HG03565 (cell line): ENCODE results near the gene PHF1.
"Not testable (repeated sequence)": the region's sequence is repeated elsewhere in the genome, so short reads cannot be mapped to it uniquely, and the experiment has no call there.

Experiments
- ATAC-seq: cut with Tn5 transposase; IDR thresholded peaks from one replicate; pipeline ENCODE4 v1.9.1; 2021; ENCODE audit warnings: mild to moderate bottlenecking, moderate library complexity; ENCODE audit not compliant: unreplicated experiment

Gene PHF1

DNA sequence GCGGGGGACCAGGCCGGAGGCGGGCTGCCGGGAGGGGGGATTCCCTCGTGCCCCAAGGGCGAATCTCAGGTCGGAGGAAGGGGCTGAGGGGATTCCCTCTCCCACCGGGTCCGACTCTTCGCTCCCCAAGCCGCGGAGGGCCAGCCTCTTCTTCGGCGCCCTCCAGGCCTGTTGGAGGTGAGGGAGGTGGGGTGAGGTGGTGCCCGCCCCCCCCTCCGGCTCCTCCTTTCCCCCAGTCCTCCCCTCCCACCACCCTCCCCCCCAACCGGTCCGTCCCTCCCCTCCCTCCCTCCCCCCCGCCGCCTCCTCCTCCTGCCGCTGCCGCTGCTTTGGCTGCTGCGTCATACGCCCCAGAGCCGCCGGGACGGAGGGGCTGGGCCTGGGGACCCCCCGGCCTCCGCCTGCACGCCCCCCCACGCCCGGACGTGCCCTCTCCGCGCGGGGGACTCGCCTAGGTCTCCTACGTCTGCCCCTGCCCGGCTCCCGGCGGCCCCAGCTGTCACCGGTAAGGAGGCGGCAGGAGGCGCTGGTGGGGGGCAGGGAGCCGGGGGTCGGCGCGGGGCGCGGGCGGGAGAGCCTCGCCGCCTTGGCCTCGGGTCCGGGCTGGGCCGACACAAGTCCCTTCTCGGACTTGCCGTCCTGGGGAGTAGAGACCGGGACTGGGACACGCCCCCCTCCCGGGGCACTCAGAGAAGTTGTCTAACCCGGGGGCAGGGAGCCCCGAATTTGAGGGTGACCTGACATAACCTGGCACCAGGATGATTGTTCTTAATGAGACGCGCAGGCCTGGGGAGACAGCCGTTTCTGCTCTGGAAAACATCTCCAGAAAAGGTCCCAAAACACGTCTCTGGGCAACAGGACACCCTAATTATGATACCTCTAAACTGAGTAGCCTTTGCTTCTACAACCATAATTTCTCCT is at the start of gene PHF1:
Gene PHF1 (plus strand): TSS at position 304 of the 921 bp plus-strand sequence. CDS start 1,250 bp downstream, outside the sequence.
- peak; percentile 29 for ATAC-seq

DNA sequence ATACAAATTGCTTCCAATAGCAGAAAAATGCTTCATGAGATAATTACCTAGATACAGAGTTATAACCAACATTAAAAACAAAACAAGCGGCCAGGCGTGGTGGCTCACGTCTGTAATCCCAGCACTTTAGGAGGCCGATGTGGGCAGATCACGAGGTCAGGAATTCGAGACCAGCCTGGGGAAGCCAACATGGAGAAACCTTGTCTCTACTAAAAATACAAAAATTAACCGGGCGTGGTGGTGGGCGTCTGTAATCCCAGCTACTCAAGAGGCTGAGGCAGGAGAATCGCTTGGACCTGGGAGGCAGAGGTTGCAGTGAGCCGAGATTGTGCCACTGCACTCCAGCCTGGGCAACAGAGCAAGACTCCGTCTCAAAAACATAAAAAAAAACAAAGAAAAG is 47.3 kb upstream of the PHF1 start:
- not testable (repeated sequence) for ATAC-seq

DNA sequence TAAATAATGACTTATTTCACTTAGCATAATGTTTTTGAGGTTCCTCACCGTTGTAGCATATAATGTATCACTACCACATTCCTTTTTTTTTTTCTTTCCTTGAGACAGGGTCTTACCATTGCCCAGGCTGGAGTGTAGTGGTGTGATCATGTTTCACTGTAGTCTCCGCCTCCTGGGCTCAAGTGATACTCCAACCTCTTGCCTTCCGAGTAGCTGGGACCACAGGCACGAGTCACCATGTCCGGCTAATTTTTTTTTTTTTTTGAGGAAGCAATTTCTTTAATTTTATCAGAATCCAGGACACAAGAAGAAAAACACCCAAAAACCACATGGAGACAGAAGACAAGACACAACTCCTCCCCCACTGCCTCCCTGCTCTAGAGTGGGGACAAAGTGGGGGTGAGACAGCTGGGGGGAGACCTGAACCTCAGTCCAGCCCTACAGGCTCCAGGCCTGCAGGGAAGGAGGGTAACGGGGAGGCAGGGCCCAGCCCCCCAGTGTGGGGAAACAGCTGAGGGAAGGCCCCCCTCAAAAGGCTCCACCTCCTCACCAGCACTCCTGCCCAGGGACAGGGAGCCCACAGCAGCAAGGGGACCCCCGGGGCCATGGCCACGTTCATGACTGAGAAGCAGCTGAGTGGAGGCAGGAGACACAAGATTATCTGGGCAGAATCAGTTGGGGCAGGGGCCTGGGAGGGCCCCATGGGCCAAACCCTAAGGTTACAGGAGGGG is 46.2 kb upstream of the PHF1 start:
- ATAC-seq, result not testable (repeated sequence)

DNA sequence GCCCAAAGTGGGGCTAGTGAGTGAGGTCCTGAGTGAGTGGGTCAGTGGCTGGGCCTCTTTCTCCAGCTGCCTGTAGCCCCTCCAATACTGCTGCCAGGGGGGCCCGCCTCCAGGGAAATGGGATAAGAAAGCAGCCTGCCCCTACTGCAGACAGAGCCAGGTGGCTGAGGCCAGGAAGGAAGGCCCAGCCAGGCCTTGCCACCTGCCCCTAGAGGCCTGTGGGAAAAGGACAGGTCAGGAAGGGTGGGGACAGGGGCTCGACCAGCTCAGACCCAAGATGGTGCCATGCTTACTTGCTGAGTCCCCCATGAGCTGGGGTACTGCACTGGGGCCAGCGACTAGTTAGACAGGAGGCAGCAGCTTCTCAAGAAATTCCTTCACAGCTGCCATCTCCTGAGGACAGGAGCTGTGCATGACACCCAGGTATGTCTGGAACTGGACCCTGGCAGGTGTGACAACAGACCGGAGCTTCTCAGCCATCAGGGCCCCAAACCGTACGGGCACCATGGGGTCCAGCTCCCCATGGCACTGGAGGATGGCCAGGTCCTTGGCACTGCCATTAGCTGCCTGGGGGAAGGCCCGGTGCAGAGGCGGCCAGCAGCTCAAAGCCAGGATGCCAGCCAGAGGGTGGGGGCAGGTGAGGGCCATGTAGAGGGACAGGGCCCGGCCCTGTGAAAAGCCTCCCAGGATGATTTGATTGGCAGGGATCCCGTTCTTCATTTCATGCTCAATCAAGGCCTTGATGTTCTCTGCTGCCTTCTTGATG is 45.4 kb upstream of the PHF1 start:
- ATAC-seq, result not testable (repeated sequence)

DNA sequence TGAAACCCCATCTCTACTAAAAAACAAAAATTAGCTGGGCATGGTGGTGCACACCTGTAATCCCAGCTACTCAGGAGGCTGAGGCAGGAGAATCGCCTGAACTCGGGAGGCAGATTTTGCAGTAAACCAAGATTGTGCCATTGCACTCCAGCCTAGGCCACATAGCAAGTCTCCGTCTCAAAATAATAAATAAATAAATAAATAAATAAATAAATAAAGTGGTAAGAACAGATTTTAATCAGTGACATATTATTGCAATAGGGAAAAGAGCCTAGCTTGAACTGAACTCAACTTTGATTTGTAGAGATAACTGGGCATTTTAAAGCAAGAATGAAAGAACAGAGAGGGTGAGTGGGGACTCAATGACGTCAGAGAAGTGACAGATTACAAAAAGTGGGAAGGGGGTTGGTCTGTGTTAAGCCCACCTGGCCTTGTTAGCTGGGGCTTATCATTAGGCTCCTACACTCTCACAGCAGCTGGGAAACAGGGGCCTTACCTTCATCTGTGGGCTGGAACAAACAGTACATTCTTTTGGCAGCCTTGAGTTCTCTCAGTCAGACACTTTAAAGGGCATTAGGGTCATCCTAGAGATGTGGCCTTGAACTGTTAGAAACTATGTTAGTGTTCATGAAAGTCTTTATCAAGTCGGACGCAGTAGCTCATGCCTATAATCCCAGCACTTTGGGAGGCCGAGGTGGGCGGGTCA is 43.7 kb upstream of the PHF1 start:
- no peak for ATAC-seq

GRCh38 chr6:33367715-33368025 is 43.1 kb upstream of the PHF1 start:
- not testable (repeated sequence) for ATAC-seq

DNA sequence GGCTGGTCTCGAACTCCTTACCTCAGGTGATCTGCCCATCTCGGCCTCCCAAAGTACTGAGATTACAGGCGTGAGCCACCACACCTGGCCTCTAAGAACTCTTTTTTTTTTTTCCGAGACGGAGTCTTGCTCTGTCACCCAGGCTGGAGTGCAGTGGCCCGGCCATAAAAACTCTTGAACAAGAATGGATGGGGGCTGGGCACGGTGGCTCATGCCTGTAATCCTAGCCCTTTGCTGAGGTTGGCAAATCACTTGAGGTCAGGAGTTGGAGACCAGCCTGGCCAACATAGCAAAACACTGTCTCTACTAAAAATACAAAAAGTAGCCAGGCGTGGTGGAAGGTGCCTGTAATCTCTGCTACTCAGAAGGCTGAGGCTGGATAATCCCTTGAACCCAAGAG is 38.9 kb upstream of the PHF1 start:
- not testable (repeated sequence) for ATAC-seq

- no peak for ATAC-seq
These were observed 38.2 kb upstream of the PHF1 start for GRCh38 chr6:33372526-33373123.

GRCh38 chr6:33373960-33374910 is 36.6 kb upstream of the PHF1 start:
- no peak for ATAC-seq

GRCh38 chr6:33375143-33375671 is 35.6 kb upstream of the PHF1 start:
- ATAC-seq, result no peak

GRCh38 chr6:33377171-33377570 is 33.6 kb upstream of the PHF1 start:
- no peak for ATAC-seq

DNA sequence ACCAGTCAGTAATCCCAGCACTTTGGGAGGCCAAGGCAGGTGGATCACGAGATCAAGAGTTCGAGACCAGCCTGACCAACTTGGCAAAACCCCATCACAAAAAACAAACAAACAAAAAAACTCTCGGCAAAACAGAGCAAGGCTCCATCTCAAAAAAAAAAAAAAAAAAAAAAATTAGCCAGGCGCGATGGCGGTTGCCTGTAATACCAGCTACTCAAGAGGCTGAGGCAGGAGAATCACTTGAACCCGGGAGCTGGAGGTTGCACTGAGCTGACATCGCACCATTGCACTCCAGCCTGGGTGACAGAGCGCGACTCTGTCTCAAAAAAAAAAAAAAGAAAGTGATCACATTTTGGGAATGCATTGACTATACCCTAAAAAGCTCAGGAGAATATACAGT is 31.6 kb upstream of the PHF1 start:
- not testable (repeated sequence) for ATAC-seq

DNA sequence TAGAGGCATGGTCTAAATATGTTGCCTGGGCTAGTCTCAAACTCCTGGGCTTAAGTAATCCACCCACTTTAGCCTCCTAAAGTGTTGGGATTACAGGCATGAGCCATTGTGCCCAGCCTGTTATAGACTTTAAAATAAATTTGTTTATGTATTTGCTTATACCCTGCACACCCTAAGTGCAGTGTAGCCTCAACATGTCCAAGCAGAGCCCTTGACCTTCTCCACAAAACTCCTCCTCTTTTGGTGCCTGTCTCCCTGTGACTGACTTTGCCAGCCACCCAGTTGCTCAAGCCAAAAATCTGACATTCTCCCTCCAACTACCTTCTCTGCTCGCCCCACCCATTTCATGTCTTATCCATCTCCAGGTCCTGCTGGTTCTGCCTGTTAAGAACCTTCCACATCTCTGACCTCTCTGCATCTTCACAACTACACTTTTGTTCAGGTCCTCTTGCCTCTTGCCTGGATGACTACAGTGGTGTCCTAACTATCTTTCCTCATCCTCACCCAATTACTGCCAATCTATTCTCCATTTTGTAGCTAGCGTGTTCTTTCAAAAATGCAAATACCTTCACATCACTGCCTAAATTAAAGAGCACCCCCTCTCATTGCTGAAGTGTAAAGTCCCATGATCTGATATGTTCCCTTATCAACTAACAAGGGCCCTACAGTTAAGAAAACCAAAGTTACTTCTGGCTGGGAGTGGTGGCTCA is 30.4 kb upstream of the PHF1 start:
- ATAC-seq, result no peak

GRCh38 chr6:33383427-33384185 is 27.2 kb upstream of the PHF1 start:
- no peak for ATAC-seq

DNA sequence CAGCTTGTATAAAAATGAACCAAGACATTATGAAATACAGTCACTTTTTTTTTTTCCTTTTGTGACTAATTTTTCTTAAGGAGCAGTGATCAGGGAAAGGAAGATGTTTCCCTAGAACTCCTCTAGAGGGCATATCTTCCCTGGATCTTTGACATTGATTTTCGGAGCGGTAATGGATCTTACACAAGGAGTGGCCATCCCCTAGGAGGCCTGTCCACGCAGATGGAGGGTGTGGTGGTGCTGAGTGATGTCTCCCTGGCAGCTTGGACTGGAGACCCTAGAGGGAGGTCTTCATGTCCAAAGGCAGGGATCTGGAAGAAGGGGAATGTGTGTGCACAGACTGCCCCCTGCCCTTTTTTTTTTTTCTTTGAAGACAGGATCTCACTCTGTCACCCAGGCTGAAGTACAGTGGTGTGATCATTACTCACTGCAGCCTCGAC is 26.2 kb upstream of the PHF1 start:
- ATAC-seq, result no peak

- no peak for ATAC-seq
These were observed 20.6 kb upstream of the PHF1 start for GRCh38 chr6:33390173-33390572.

GRCh38 chr6:33390767-33391277 is 20.0 kb upstream of the PHF1 start:
- ATAC-seq, result no peak
